IMR-90 (cell line): ENCODE results near the gene BSDC1. TPM values are rescaled to one million over a fixed set of nuclear protein-coding genes. Genes with fewer than 3 reads are reported as not detected.
A peak's percentile ranks its signal among the peaks of the same experiment; 100 is the strongest.

Source experiments
- ATAC-seq: fragments of 200-7000 bp; cut with Tn5 transposase; 2 replicates; pipeline ENCODE4 v1.9.1; 2020; ENCODE audit warnings: low read depth, mild to moderate bottlenecking, moderate library complexity
- BruUV-seq: library from RNA; stranded (reverse); fragments of 400-500 nt; replicated peaks from 2 replicates; lab custom pipeline; 2021; lab: Mats Ljungman, UMichigan
- CTCF ChIA-PET: fragments of 300-600 bp; formaldehyde crosslinking; extraction: SDS; loops from one replicate; lab custom pipeline; 2021; ENCODE audit warnings: antibody characterized with exemption; lab: Yijun Ruan, JAX
- POLR2A ChIA-PET: fragments of 300-600 bp; sonication (Branson Sonifier 250); formaldehyde crosslinking; loops from one replicate; lab custom pipeline; 2022; ENCODE audit warnings: antibody characterized with exemption; ENCODE audit not compliant: unreplicated experiment; lab: Charles Lee
- DNase-seq: peaks from one replicate; pipeline ENCODE4 v3.0.0; 2013
- H2AFZ ChIP-seq: replicated peaks from 2 replicates; pipeline ENCODE3; 2013; ENCODE audit warnings: low read length, mild to moderate bottlenecking; ENCODE audit not compliant: poor library complexity
- H2AK5ac ChIP-seq: 2 replicates; pipeline ENCODE4 v1.6.1; 2013; ENCODE audit warnings: low read depth, low read length, inconsistent platforms
- H2AK9ac ChIP-seq: replicated peaks from 2 replicates; pipeline ENCODE3; 2013; ENCODE audit warnings: mild to moderate bottlenecking, low read depth, low read length, moderate library complexity; ENCODE audit not compliant: poor library complexity
- H2BK120ac ChIP-seq: 2 replicates; pipeline ENCODE4 v1.6.1; 2013; ENCODE audit warnings: low read depth, low read length, inconsistent platforms
- H2BK15ac ChIP-seq: 3 replicates; pipeline ENCODE4 v1.6.1; 2013; ENCODE audit warnings: low read depth, low read length, inconsistent platforms
- H2BK20ac ChIP-seq: 2 replicates; pipeline ENCODE4 v1.6.1; 2013; ENCODE audit warnings: low read depth, mild to moderate bottlenecking, inconsistent platforms, low read length, moderate library complexity
- H2BK5ac ChIP-seq: 2 replicates; pipeline ENCODE4 v1.6.1; 2013; ENCODE audit warnings: mild to moderate bottlenecking, low read depth, low read length, inconsistent platforms; ENCODE audit not compliant: poor library complexity, severe bottlenecking
- H3K14ac ChIP-seq: replicated peaks from 2 replicates; pipeline ENCODE4 v1.6.1; 2013; ENCODE audit warnings: low read depth, low read length, inconsistent platforms
- H3K18ac ChIP-seq: 2 replicates; pipeline ENCODE4 v1.6.1; 2013; ENCODE audit warnings: low read depth, low read length, control low read depth
- H3K23ac ChIP-seq: 2 replicates; pipeline ENCODE4 v1.6.1; 2013; ENCODE audit warnings: low read depth, low read length, inconsistent platforms
- H3K27ac ChIP-seq: 2 replicates; pipeline ENCODE4 v1.5.1; 2013; ENCODE audit warnings: mild to moderate bottlenecking, control low read depth, low read length; ENCODE audit not compliant: insufficient read depth
- H3K27me3 ChIP-seq: 2 replicates; pipeline ENCODE4 v1.6.1; 2013; ENCODE audit warnings: low read length; ENCODE audit not compliant: control insufficient read depth, insufficient read depth
- H3K36me3 ChIP-seq: 2 replicates; pipeline ENCODE4 v1.6.1; 2013; ENCODE audit warnings: low read length, mixed read lengths; ENCODE audit not compliant: control insufficient read depth, insufficient read depth
- H3K4ac ChIP-seq: 2 replicates; pipeline ENCODE4 v1.6.1; 2013; ENCODE audit warnings: low read depth, low read length, inconsistent platforms
- H3K4me1 ChIP-seq: 2 replicates; pipeline ENCODE4 v1.6.1; 2013; ENCODE audit warnings: low read length, mixed read lengths; ENCODE audit not compliant: control insufficient read depth, insufficient read depth
- H3K4me2 ChIP-seq: 2 replicates; pipeline ENCODE4 v1.6.1; 2013; ENCODE audit warnings: low read depth, mild to moderate bottlenecking, control low read depth, low read length, moderate library complexity
- H3K4me3 ChIP-seq: 2 replicates; pipeline ENCODE4 v1.5.1; 2013; ENCODE audit warnings: low read depth, mild to moderate bottlenecking, control low read depth, low read length, moderate library complexity; ENCODE audit not compliant: insufficient read depth
- H3K56ac ChIP-seq: 2 replicates; pipeline ENCODE4 v1.6.1; 2013; ENCODE audit warnings: low read length, inconsistent platforms; ENCODE audit not compliant: insufficient read depth; ENCODE audit errors: extremely low read depth
- H3K79me1 ChIP-seq, 2 experiments: 2 replicates each; pipeline ENCODE4 v1.6.1; 2013; ENCODE audit warnings: low read length in 2 of 2, inconsistent platforms in 1 of 2, low read depth in 1 of 2
- H3K9ac ChIP-seq: 2 replicates; pipeline ENCODE4 v1.6.1; 2013; ENCODE audit warnings: low read depth, low read length, control low read depth
- H3K9me1 ChIP-seq: 2 replicates; pipeline ENCODE4 v1.6.1; 2013; ENCODE audit warnings: low read length, inconsistent platforms; ENCODE audit not compliant: insufficient read depth
- H3K9me3 ChIP-seq: 2 replicates; pipeline ENCODE4 v1.6.1; 2013; ENCODE audit warnings: low read length; ENCODE audit not compliant: control insufficient read depth, insufficient read depth
- H4K20me1 ChIP-seq: 2 replicates; pipeline ENCODE4 v1.6.1; 2013; ENCODE audit warnings: low read length, inconsistent platforms; ENCODE audit not compliant: insufficient read depth
- H4K5ac ChIP-seq: 2 replicates; pipeline ENCODE4 v1.6.1; 2013; ENCODE audit warnings: mild to moderate bottlenecking, low read depth, low read length, control low read depth
- H4K8ac ChIP-seq, 2 experiments: 2 replicates each; pipeline ENCODE4 v1.6.1; 2013; ENCODE audit warnings: low read depth in 2 of 2, low read length in 2 of 2, control low read depth in 1 of 2, inconsistent platforms in 1 of 2
- H4K91ac ChIP-seq: 2 replicates; pipeline ENCODE4 v1.6.1; 2013; ENCODE audit warnings: low read depth, low read length, inconsistent platforms; ENCODE audit not compliant: insufficient read depth
- BHLHE40 ChIP-seq: fragments of 150-350 bp; IDR thresholded peaks from 2 replicates; pipeline ENCODE4 v1.6.1; 2016; ENCODE audit warnings: mild to moderate bottlenecking, low read depth, low read length
- CEBPB ChIP-seq: IDR thresholded peaks from 2 replicates; pipeline ENCODE4 v1.6.1; 2012; ENCODE audit warnings: low read depth, low read length, improper control_type of control experiment
- CHD1 ChIP-seq: IDR thresholded peaks from 2 replicates; pipeline ENCODE4 v1.6.1; 2012; ENCODE audit warnings: low read depth, low read length, improper control_type of control experiment
- FOS ChIP-seq: fragments of 150-350 bp; IDR thresholded peaks from 2 replicates; pipeline ENCODE4 v1.6.1; 2016; ENCODE audit warnings: low read depth, low read length
- MAFK ChIP-seq: IDR thresholded peaks from 2 replicates; pipeline ENCODE4 v1.6.1; 2012; ENCODE audit warnings: low read depth, low read length, improper control_type of control experiment
- MAZ ChIP-seq: IDR thresholded peaks from 2 replicates; pipeline ENCODE4 v1.6.1; 2012; ENCODE audit warnings: low read depth, mild to moderate bottlenecking, low read length, improper control_type of control experiment, moderate library complexity, borderline replicate concordance
- MXI1 ChIP-seq: IDR thresholded peaks from 2 replicates; pipeline ENCODE4 v1.6.1; 2012; ENCODE audit warnings: low read depth, mild to moderate bottlenecking, low read length, moderate library complexity, borderline replicate concordance
- NFE2L2 ChIP-seq: fragments of 150-350 bp; IDR thresholded peaks from 2 replicates; pipeline ENCODE4 v1.6.1; 2016; ENCODE audit warnings: low read depth, mild to moderate bottlenecking, low read length
- POLR2A ChIP-seq: IDR thresholded peaks from 2 replicates; pipeline ENCODE4 v1.6.1; 2012; ENCODE audit warnings: mild to moderate bottlenecking, low read depth, low read length
- RAD21 ChIP-seq: IDR thresholded peaks from 2 replicates; pipeline ENCODE4 v1.6.1; 2012; ENCODE audit warnings: low read length, improper control_type of control experiment
- RCOR1 ChIP-seq: IDR thresholded peaks from 2 replicates; pipeline ENCODE4 v1.6.1; 2012; ENCODE audit warnings: mild to moderate bottlenecking, low read length, improper control_type of control experiment; ENCODE audit not compliant: insufficient replicate concordance
- RFX5 ChIP-seq: IDR thresholded peaks from 2 replicates; pipeline ENCODE4 v1.8.0; 2012; ENCODE audit warnings: low read depth, mild to moderate bottlenecking, low read length, moderate library complexity
- SMC3 ChIP-seq: fragments of 150-350 bp; IDR thresholded peaks from 2 replicates; pipeline ENCODE4 v1.6.1; 2016; ENCODE audit warnings: low read depth, mild to moderate bottlenecking, antibody characterized with exemption, low read length, moderate library complexity
- WGBS, 2 experiments: methylation state at CpG; one replicate each; pipeline versions ENCODE4 v1.1.5 to v1.1.7; 2013; ENCODE audit warnings: missing lambda C conversion rate in 2 of 2; ENCODE audit not compliant: insufficient read length in 1 of 2; ENCODE audit errors: extremely low coverage in 2 of 2; 5-methylcytosine and 5-hydroxymethylcytosine counted together
- dilution Hi-C: fragments of 300-500 bp; cut with HindIII; formaldehyde crosslinking; loops from one replicate; pipeline ENCODE4 v1.14.3; 2018; ENCODE audit warnings: low sequenced_read_pairs; ENCODE audit not compliant: unreplicated experiment
- in situ Hi-C: fragments of 300-500 bp; cut with MboI; formaldehyde crosslinking; loops from 3 replicates; pipeline ENCODE4 v1.14.3; 2019; ENCODE audit warnings: low sequenced_read_pairs, inconsistent platforms, mixed read lengths
- intact Hi-C: fragments of 100-400 bp; cut with micrococcal nuclease; formaldehyde crosslinking; loops from 2 replicates; pipeline ENCODE4 v1.10.0; 2022
- polyA plus RNA-seq, 3 experiments: library from polyadenylated mRNA; depleted of rRNA; stranded (reverse); fragments of >200 nt; gene quantifications; 2 replicates each; pipeline ENCODE4 v1.2.3, GENCODE V29; 2012; ENCODE audit warnings: low replicate concordance in 1 of 3
- total RNA-seq: library from RNA; depleted of rRNA; stranded (reverse); fragments of >200 nt; gene quantifications from 2 replicates; pipeline ENCODE4 v1.2.3, GENCODE V29; 2012
- TF ChIP-seq, protein P1 (sequence below): conservative IDR thresholded peaks from 2 replicates; pipeline ENCODE4 v1.5.1; 2012; ENCODE audit warnings: mild to moderate bottlenecking, low read depth, low read length, improper control_type of control experiment
- TF ChIP-seq, protein P2 (sequence below): fragments of 150-350 bp; IDR thresholded peaks from 2 replicates; pipeline ENCODE4 v1.6.1; 2017; ENCODE audit warnings: mild to moderate bottlenecking, antibody characterized with exemption, low read length, low read depth
- TF ChIP-seq, protein P3 (sequence below): fragments of 150-350 bp; IDR thresholded peaks from 2 replicates; pipeline ENCODE4 v1.6.1; 2016; ENCODE audit warnings: low read depth, mild to moderate bottlenecking, low read length, moderate library complexity, borderline replicate concordance

The BSDC1 gene
- total and polyA plus RNA-seq, 2 of the 4 experiments (the other 2 are of a cell fraction): 56.8 to 60.4 TPM

DNA sequence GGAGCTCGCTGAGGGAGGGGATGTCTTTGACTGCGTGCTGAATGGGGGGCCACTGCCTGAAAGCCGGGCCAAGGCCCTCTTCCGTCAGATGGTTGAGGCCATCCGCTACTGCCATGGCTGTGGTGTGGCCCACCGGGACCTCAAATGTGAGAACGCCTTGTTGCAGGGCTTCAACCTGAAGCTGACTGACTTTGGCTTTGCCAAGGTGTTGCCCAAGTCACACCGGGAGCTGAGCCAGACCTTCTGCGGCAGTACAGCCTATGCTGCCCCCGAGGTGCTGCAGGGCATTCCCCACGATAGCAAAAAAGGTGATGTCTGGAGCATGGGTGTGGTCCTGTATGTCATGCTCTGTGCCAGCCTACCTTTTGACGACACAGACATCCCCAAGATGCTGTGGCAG, 30.5 kb downstream of the BSDC1 start:
- no peak overlapping the region for H2AK9ac ChIP-seq
- H2AFZ ChIP-seq: peak overlapping the region; percentile 9
- in situ Hi-C loops: no loop called here
- dilution Hi-C loops: no loop called here
- no peak overlapping the region for H2BK5ac ChIP-seq
- TF ChIP-seq NFE2L2 (no peak), SMC3 (no peak), RFX5 (no peak), RAD21 (no peak), BHLHE40 (no peak), CHD1 (no peak), CEBPB (no peak), MAFK (no peak), MAZ (no peak), RCOR1 (no peak), MXI1 (no peak), POLR2A (no peak), FOS (no peak)
- TF ChIP-seq, protein P1, sequence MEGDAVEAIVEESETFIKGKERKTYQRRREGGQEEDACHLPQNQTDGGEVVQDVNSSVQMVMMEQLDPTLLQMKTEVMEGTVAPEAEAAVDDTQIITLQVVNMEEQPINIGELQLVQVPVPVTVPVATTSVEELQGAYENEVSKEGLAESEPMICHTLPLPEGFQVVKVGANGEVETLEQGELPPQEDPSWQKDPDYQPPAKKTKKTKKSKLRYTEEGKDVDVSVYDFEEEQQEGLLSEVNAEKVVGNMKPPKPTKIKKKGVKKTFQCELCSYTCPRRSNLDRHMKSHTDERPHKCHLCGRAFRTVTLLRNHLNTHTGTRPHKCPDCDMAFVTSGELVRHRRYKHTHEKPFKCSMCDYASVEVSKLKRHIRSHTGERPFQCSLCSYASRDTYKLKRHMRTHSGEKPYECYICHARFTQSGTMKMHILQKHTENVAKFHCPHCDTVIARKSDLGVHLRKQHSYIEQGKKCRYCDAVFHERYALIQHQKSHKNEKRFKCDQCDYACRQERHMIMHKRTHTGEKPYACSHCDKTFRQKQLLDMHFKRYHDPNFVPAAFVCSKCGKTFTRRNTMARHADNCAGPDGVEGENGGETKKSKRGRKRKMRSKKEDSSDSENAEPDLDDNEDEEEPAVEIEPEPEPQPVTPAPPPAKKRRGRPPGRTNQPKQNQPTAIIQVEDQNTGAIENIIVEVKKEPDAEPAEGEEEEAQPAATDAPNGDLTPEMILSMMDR: no peak
- TF ChIP-seq, protein P2, sequence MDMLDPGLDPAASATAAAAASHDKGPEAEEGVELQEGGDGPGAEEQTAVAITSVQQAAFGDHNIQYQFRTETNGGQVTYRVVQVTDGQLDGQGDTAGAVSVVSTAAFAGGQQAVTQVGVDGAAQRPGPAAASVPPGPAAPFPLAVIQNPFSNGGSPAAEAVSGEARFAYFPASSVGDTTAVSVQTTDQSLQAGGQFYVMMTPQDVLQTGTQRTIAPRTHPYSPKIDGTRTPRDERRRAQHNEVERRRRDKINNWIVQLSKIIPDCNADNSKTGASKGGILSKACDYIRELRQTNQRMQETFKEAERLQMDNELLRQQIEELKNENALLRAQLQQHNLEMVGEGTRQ: no peak
- TF ChIP-seq, protein P3, sequence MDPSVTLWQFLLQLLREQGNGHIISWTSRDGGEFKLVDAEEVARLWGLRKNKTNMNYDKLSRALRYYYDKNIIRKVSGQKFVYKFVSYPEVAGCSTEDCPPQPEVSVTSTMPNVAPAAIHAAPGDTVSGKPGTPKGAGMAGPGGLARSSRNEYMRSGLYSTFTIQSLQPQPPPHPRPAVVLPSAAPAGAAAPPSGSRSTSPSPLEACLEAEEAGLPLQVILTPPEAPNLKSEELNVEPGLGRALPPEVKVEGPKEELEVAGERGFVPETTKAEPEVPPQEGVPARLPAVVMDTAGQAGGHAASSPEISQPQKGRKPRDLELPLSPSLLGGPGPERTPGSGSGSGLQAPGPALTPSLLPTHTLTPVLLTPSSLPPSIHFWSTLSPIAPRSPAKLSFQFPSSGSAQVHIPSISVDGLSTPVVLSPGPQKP: no peak
- H2AK5ac ChIP-seq: no peak overlapping the region
- no peak overlapping the region for H4K8ac ChIP-seq
- POLR2A ChIA-PET: interaction anchor here (2.1 kb wide), 1 partner anchor 12 kb away, joined by 4 read pairs; no protein-coding TSS in a partner anchor
- H3K79me1 ChIP-seq: peaks cover 0 to 3% of the 10 kb centered on the region in 2 experiments; a peak in 1 of 4 replicates
- H2BK15ac ChIP-seq: no peak overlapping the region
- peaks cover 39% of the 10 kb centered on the region for H3K36me3 ChIP-seq
- no peaks in the 10 kb centered on the region for H3K4me1 ChIP-seq
- H3K14ac ChIP-seq: no peak overlapping the region
- no peak overlapping the region for H2BK120ac ChIP-seq
- no peak overlapping the region for H3K4me2 ChIP-seq
- no TSS peak for BruUV-seq
- H3K4ac ChIP-seq: no peak overlapping the region
- 91% methylated on average over 7 of the region's 12 CpGs; no CpG with 5 or more reads in 1 of the 2 experiments for WGBS, 2 experiments
- no peak overlapping the region for H4K91ac ChIP-seq
- H3K27ac ChIP-seq: no peak overlapping the region
- DNase-seq: no peak
- no peak overlapping the region for H3K56ac ChIP-seq
- no peaks in the 10 kb centered on the region for H3K27me3 ChIP-seq
- H3K9me1 ChIP-seq: 0 out of 2 replicates have a peak, but pooled peaks cover 4% of the 10 kb centered on the region
- no peaks in the 10 kb centered on the region; the same call in 1 of the 2 replicates for H4K20me1 ChIP-seq
- no peak overlapping the region for H3K23ac ChIP-seq
- no peak for ATAC-seq
- no peak overlapping the region for H4K5ac ChIP-seq
- intact Hi-C loops: no loop called here
- no peak overlapping the region for H2BK20ac ChIP-seq
- no peak overlapping the region for H3K18ac ChIP-seq
- H3K4me3 ChIP-seq: no peak overlapping the region
- CTCF ChIA-PET: no interaction called here
- H3K9ac ChIP-seq: no peak overlapping the region
- no peaks in the 10 kb centered on the region for H3K9me3 ChIP-seq
